Spleen (tissue), 11 donors: ENCODE results near the gene CHCT1. TPM values are rescaled to one million over a fixed set of nuclear protein-coding genes. Genes with fewer than 3 reads are reported as not detected.

Experiments used
- DNase-seq: peaks from one replicate; pipeline ENCODE4 v3.0.0-alpha.2; 2020
- H3K27ac ChIP-seq, 8 donors: fragments of 200-600 bp; sonication (generic) in 7 of 8; 1 replicate in 4 of 8; 2 replicates in 4 of 8; pipeline versions ENCODE4 v1.5.0 to v1.8.0; 2016 to 2021; ENCODE audit warnings: inconsistent platforms in 4 of 8, mild to moderate bottlenecking in 4 of 8, moderate library complexity in 1 of 8
- H3K27me3 ChIP-seq, 7 donors: fragments of 200-600 bp; sonication (generic) in 6 of 7; replicated peaks in 1 of 7; 1 replicate in 4 of 7; 2 replicates in 3 of 7; pipeline versions ENCODE4 v1.5.0 to v1.8.0; 2016 to 2021; ENCODE audit warnings: inconsistent platforms in 3 of 7, mild to moderate bottlenecking in 1 of 7
- H3K36me3 ChIP-seq, 6 donors: fragments of 200-600 bp; sonication (generic) in 5 of 6; 1 replicate in 4 of 6; 2 replicates in 2 of 6; pipeline versions ENCODE4 v1.5.0 to v1.8.0; 2016 to 2021; ENCODE audit warnings: inconsistent platforms in 2 of 6
- H3K4me1 ChIP-seq, 6 donors: fragments of 200-600 bp; sonication (generic) in 5 of 6; 1 replicate in 3 of 6; 2 replicates in 3 of 6; pipeline versions ENCODE4 v1.5.0 to v1.8.0; 2016 to 2021; ENCODE audit warnings: inconsistent platforms in 3 of 6
- H3K4me3 ChIP-seq, 8 donors: fragments of 200-600 bp; sonication (generic) in 7 of 8; 1 replicate in 4 of 8; 2 replicates in 4 of 8; pipeline versions ENCODE4 v1.5.0 to v1.8.0; 2016 to 2021; ENCODE audit warnings: inconsistent platforms in 4 of 8, mild to moderate bottlenecking in 4 of 8, moderate library complexity in 2 of 8
- H3K9me3 ChIP-seq, 8 donors: fragments of 200-600 bp; sonication (generic) in 7 of 8; 1 replicate in 4 of 8; 2 replicates in 4 of 8; pipeline versions ENCODE4 v1.5.0 to v1.8.0; 2016 to 2021; ENCODE audit warnings: inconsistent platforms in 4 of 8
- POLR2A ChIP-seq, 3 donors: fragments of 450-650 bp; IDR thresholded peaks; one replicate each; pipeline ENCODE4 v1.5.1; 2017; ENCODE audit warnings: antibody characterized with exemption in 3 of 3, mild to moderate bottlenecking in 1 of 3
- POLR2AphosphoS5 ChIP-seq, 3 donors: sonication (generic); formaldehyde crosslinking; IDR thresholded peaks; one replicate each; pipeline ENCODE4 v1.5.1; 2017; ENCODE audit warnings: antibody characterized with exemption in 3 of 3
- WGBS, 5 donors: extraction: QIAGEN DNeasy Blood & Tissue Kit in 3 of 5; methylation state at CpG; one replicate each; pipeline versions ENCODE4 v1.1.5 to v1.1.7; 2013 to 2018; 5-methylcytosine and 5-hydroxymethylcytosine counted together
- intact Hi-C: fragments of 100-400 bp; cut with DNase I; formaldehyde crosslinking; loops from one replicate; pipeline ENCODE4 v1.15.0; 2023; ENCODE audit warnings: low total_unique reads
- polyA plus RNA-seq, 3 donors: library from polyadenylated mRNA; stranded (reverse); fragments of 200-250 nt; gene quantifications; one replicate each; pipeline ENCODE4 v1.2.1, GENCODE V29; 2013
- total RNA-seq, 7 donors: library from RNA; depleted of rRNA in 3 of 7; stranded (reverse); fragments of >200 nt in 3 of 7; fragmentation: NEBNext Ultra II Directional in 4 of 7; extraction: Animal tissue kit (Norgen Biotek cat#: 25700) in 4 of 7; gene quantifications; one replicate each; pipeline versions ENCODE4 v1.1.0 to v1.2.1, GENCODE V29; 2016 to 2021
- TF ChIP-seq, protein P1 (sequence below), 11 experiments: fragments of 200-600 bp in 7 of 11; fragments of 450-650 bp in 4 of 11; sonication (generic) in 4 of 11; IDR thresholded peaks in 8 of 11; conservative IDR thresholded peaks in 3 of 11; 1 replicate in 7 of 11; 2 replicates in 4 of 11; pipeline versions ENCODE4 v1.4.0 to v1.8.0; 2016 to 2021; ENCODE audit warnings: antibody characterized with exemption in 11 of 11, inconsistent platforms in 4 of 11, mild to moderate bottlenecking in 1 of 11
- donor health status: healthy with polysubstance abuse.
- donor health status: DM: no; HTN: no; CAD: no; lungs with moderate emphysema.
- donor health status: DM: no; HTN: no; CAD: no.
- donor health status: Bipolar disorder and iron deficiency.
- donor health status: healthy.
- donor health status: DM: no; HTN: no; CAD: no.
- donor health status: DM: yes; HTN: yes; CAD: no.

CHCT1 gene
- total and polyA plus RNA-seq, 10 donors, result 0.22 to 0.52 (median 0.36) TPM; not detected in 4

DNA sequence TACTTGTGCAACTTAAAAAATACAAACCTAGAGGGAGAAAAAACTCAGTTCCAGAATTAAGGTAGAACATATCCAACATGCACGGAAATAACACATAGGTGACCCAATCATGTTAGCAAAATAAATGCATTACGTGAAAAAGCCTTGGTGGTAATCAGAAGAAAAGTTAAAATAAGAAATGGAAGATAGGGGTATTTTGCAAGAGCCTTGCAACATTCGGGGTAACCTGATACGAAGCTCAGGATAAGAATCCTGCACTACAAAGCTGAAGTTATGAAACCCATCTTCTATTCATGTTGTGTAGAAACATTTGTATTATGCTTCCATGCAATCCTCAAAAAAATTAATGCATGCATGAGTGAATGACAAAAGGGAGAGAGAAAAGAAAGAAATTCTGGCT, 33.1 kb downstream of the CHCT1 start:
- no peaks in the 10 kb centered on the region for H3K27me3 ChIP-seq
- H3K4me1 ChIP-seq, result no peaks in the 10 kb centered on the region
- no peak overlapping the region for H3K27ac ChIP-seq
- peaks cover 0 to 100% (median 83%) of the 10 kb centered on the region in 6 donors for H3K36me3 ChIP-seq
- intact Hi-C loops, result no loop called here
- WGBS, 5 donors, result 66 to 90% (median 68%) methylated on average over 4 of the region's 4 CpGs
- H3K9me3 ChIP-seq, result no peaks in the 10 kb centered on the region
- H3K4me3 ChIP-seq, result no peak overlapping the region
- TF ChIP-seq POLR2A (IDR thresholded peaks at IDR 0.05), result no peak
- TF ChIP-seq, protein P1, sequence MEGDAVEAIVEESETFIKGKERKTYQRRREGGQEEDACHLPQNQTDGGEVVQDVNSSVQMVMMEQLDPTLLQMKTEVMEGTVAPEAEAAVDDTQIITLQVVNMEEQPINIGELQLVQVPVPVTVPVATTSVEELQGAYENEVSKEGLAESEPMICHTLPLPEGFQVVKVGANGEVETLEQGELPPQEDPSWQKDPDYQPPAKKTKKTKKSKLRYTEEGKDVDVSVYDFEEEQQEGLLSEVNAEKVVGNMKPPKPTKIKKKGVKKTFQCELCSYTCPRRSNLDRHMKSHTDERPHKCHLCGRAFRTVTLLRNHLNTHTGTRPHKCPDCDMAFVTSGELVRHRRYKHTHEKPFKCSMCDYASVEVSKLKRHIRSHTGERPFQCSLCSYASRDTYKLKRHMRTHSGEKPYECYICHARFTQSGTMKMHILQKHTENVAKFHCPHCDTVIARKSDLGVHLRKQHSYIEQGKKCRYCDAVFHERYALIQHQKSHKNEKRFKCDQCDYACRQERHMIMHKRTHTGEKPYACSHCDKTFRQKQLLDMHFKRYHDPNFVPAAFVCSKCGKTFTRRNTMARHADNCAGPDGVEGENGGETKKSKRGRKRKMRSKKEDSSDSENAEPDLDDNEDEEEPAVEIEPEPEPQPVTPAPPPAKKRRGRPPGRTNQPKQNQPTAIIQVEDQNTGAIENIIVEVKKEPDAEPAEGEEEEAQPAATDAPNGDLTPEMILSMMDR (IDR thresholded peaks at IDR 0.05 in 8 of 11, conservative IDR thresholded peaks at IDR 0.05 in 3 of 11), result no peak
- TF ChIP-seq POLR2AphosphoS5 (IDR thresholded peaks at IDR 0.05), result no peak
- no peak for DNase-seq

DNA sequence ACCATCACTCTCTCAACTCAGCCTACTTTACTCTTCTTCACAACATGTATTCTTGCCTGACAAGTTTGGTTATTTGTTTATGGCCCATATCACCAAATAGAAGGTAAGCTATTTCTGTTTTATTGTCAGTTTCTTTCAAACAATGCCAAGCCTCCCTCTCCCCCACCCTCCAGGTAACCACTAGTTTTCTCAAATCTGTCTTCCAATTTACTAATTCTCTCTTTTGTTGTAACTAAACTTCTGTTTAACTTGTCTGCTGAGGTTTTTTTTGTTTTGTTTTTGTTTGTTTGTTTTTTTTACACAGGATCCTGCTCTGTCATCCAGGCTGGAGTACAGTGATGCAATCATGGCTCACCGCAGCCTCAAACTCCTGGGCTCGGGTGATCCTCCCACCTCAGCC, 34.9 kb downstream of the CHCT1 start:
- WGBS, 5 donors, result 94 to 98% (median 97%) methylated on average over 2 of the region's 2 CpGs
- intact Hi-C loops, result no loop called here
- H3K36me3 ChIP-seq, result peaks cover 5 to 100% (median 80%) of the 10 kb centered on the region in 6 donors
- H3K4me1 ChIP-seq, result no peaks in the 10 kb centered on the region
- no peaks in the 10 kb centered on the region for H3K9me3 ChIP-seq
- no peak overlapping the region for H3K27ac ChIP-seq
- no peaks in the 10 kb centered on the region for H3K27me3 ChIP-seq
- TF ChIP-seq, protein P1 (IDR thresholded peaks at IDR 0.05 in 8 of 11, conservative IDR thresholded peaks at IDR 0.05 in 3 of 11), result no peak
- TF ChIP-seq POLR2A (IDR thresholded peaks at IDR 0.05) (no peak), POLR2AphosphoS5 (IDR thresholded peaks at IDR 0.05) (no peak)
- no peak for DNase-seq
- no peak overlapping the region for H3K4me3 ChIP-seq

DNA sequence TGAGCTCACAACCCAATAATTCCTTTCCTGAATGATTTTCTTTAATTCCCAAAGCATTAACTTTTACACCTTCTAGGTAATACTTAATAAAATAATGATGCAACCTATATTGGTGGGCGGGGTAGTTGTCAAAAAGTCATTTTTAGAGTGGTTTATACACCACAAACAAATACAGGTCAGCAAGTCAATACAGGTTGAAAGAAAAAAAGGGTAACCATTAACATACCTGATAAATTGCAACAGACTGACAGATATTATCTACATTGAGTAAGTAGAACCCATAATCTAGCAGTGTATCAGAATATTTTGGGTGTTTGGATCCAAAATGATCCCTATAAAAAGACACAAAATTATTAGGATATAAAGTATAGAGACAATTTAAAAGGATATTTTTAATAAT, 39.3 kb downstream of the CHCT1 start:
- TF ChIP-seq POLR2A (IDR thresholded peaks at IDR 0.05) (no peak), POLR2AphosphoS5 (IDR thresholded peaks at IDR 0.05) (no peak)
- TF ChIP-seq, protein P1 (IDR thresholded peaks at IDR 0.05 in 8 of 11, conservative IDR thresholded peaks at IDR 0.05 in 3 of 11), result no peak
- Histone ChIP-seq H3K36me3 (peaks cover 5 to 100% (median 77%) of the 10 kb centered on the region in 6 donors), H3K9me3 (no peaks in the 10 kb centered on the region), H3K4me1 (no peaks in the 10 kb centered on the region), H3K4me3 (no peak overlapping the region), H3K27me3 (no peaks in the 10 kb centered on the region), H3K27ac (no peak overlapping the region)
- WGBS, 5 donors, result 97 to 100% (median 98%) methylated on average over 1 of the region's 1 CpG
- no peak for DNase-seq
- intact Hi-C loops, result no loop called here

DNA sequence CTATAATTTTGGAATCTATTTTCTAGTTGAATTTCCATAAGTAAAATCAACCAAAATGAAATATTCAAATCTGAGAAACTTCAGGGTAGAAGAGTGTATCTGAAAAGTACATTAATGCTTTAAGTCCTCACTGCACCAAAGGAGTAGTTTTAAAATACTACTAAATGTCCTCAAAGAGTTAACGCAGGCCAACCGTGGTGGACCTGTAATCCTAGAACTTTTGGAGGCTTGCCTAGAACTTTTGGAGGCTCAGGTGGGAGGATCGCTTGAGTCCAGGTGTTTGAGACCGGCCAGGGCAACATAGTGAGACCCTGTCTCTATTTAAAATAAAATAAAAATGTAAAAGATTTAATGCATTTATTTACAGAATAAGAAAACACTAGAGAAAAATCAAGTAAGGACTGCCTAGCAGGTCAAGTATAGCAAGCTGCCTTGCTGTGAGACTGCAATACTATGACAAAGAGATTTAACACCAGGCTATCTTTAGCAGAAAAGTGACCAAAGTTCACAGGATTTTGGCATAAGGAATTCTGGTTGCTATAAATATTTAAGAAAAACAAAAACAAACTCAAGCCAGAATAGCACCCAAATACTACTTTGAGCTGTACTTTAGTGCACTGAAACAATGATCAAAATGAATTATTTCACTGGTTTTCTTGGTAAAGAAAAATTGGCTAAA, 41.0 kb downstream of the CHCT1 start:
- no peak for DNase-seq
- intact Hi-C loops, result no loop called here
- 83 to 90% (median 89%) methylated on average over 4 of the region's 4 CpGs for WGBS, 5 donors

More for the DNA sequence above, 41.0 kb downstream of the CHCT1 start:
- Histone ChIP-seq H3K27me3 (no peaks in the 10 kb centered on the region), H3K4me3 (no peak overlapping the region), H3K27ac (no peak overlapping the region), H3K4me1 (peaks cover 0 to 8% (median 6%) of the 10 kb centered on the region in 6 donors), H3K9me3 (no peaks in the 10 kb centered on the region), H3K36me3 (peaks cover 5 to 98% (median 67%) of the 10 kb centered on the region in 6 donors)
- no peak for TF ChIP-seq POLR2AphosphoS5 (IDR thresholded peaks at IDR 0.05)
